Duodenal mucosa (tissue), 2 donors: Measurements from ENCODE around the gene ABCA1.
"Not testable (repeated sequence)": the region's sequence is repeated elsewhere in the genome, so short reads cannot be mapped to it uniquely, and the experiment has no call there.

Experiments
- H3K27ac ChIP-seq: one replicate; pipeline ENCODE4 v1.7.0; 2013; ENCODE audit warnings: low read depth, low read length
- H3K27me3 ChIP-seq, 2 donors: one replicate each; pipeline ENCODE4 v1.7.0; 2013; ENCODE audit warnings: low read length in 2 of 2, control low read depth in 1 of 2; ENCODE audit not compliant: insufficient read depth in 2 of 2, control insufficient read depth in 1 of 2
- H3K36me3 ChIP-seq, 2 donors: one replicate each; pipeline ENCODE4 v1.7.0; 2013; ENCODE audit warnings: low read length in 2 of 2, control low read depth in 1 of 2; ENCODE audit not compliant: insufficient read depth in 2 of 2, control insufficient read depth in 1 of 2
- H3K4me1 ChIP-seq, 2 donors: one replicate each; pipeline ENCODE4 v1.7.0; 2013; ENCODE audit warnings: low read length in 2 of 2, control low read depth in 1 of 2; ENCODE audit not compliant: insufficient read depth in 2 of 2, control insufficient read depth in 1 of 2
- H3K4me3 ChIP-seq, 2 donors: one replicate each; pipeline ENCODE4 v1.7.0; 2013; ENCODE audit warnings: low read length in 2 of 2, low read depth in 1 of 2
- H3K9ac ChIP-seq, 2 donors: one replicate each; pipeline ENCODE4 v1.7.0; 2013; ENCODE audit warnings: low read length in 2 of 2, low read depth in 1 of 2
- H3K9me3 ChIP-seq, 2 donors: one replicate each; pipeline ENCODE4 v1.7.0; 2013; ENCODE audit warnings: low read length in 2 of 2, control low read depth in 1 of 2; ENCODE audit not compliant: control insufficient read depth in 1 of 2

ABCA1 gene

GRCh38 chr9:104861397-104861796 is 66.6 kb downstream of the ABCA1 start:
- Histone ChIP-seq H3K36me3 (peaks cover 0 to 6% of the 10 kb centered on the region in 2 donors), H3K27me3 (no peaks in the 10 kb centered on the region), H3K9me3 (no peaks in the 10 kb centered on the region), H3K9ac (no peak overlapping the region), H3K27ac (no peak overlapping the region), H3K4me3 (no peak overlapping the region), H3K4me1 (peaks cover 0 to 14% of the 10 kb centered on the region in 2 donors)

GRCh38 chr9:104860263-104860662 is 67.7 kb downstream of the ABCA1 start:
- Histone ChIP-seq H3K4me3 (no peak overlapping the region), H3K9me3 (no peaks in the 10 kb centered on the region), H3K27me3 (no peaks in the 10 kb centered on the region), H3K9ac (no peak overlapping the region), H3K4me1 (peaks cover 0 to 18% of the 10 kb centered on the region in 2 donors), H3K36me3 (peaks cover 0 to 13% of the 10 kb centered on the region in 2 donors), H3K27ac (no peak overlapping the region)

- peaks cover 0 to 13% of the 10 kb centered on the region in 2 donors for H3K36me3 ChIP-seq
Measured at GRCh38 chr9:104858846-104859245, 69.1 kb downstream of the ABCA1 start.

GRCh38 chr9:104858271-104858670 is 69.7 kb downstream of the ABCA1 start:
- peaks cover 0 to 8% of the 10 kb centered on the region in 2 donors for H3K4me1 ChIP-seq
- no peak overlapping the region for H3K9ac ChIP-seq
- no peak overlapping the region for H3K4me3 ChIP-seq
- no peaks in the 10 kb centered on the region for H3K27me3 ChIP-seq
- peaks cover 0 to 13% of the 10 kb centered on the region in 2 donors for H3K36me3 ChIP-seq
- H3K27ac ChIP-seq: no peak overlapping the region
- no peaks in the 10 kb centered on the region for H3K9me3 ChIP-seq

More at GRCh38 chr9:104858846-104859245, 69.1 kb downstream of the ABCA1 start:
- Histone ChIP-seq H3K27ac (no peak overlapping the region), H3K4me1 (peaks cover 0 to 12% of the 10 kb centered on the region in 2 donors), H3K9me3 (no peaks in the 10 kb centered on the region), H3K9ac (no peak overlapping the region), H3K27me3 (no peaks in the 10 kb centered on the region), H3K4me3 (no peak overlapping the region)

DNA sequence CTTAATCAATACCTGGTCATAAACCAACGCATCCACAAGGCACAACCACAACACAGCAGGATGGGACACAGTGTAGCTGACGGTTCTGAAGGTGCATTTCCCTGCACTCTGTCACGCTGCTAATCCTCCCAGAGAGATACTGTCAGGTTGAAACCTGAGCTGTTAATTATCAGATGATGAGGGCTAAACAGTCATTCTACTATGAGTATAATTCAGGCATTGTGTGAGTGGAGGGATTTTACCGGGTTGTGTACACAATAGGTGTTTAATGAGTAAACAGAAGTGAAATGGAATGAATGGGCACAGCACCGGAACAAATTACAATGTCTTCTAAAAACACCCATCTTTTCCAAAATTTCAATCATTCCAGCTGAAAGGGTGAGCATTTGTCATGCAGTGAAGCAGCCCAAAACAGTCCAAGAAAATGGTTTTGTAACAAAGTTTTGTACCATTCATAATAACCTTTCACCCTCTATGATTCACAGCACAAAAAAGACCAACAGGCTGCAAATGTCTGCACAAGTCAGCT is 71.5 kb downstream of the ABCA1 start:
- peaks cover 0 to 13% of the 10 kb centered on the region in 2 donors for H3K36me3 ChIP-seq
- no peak overlapping the region for H3K27ac ChIP-seq
- no peak overlapping the region for H3K4me3 ChIP-seq
- peaks cover 0 to 6% of the 10 kb centered on the region in 2 donors for H3K4me1 ChIP-seq
- no peaks in the 10 kb centered on the region for H3K9me3 ChIP-seq
- H3K9ac ChIP-seq: no peak overlapping the region
- no peaks in the 10 kb centered on the region for H3K27me3 ChIP-seq

DNA sequence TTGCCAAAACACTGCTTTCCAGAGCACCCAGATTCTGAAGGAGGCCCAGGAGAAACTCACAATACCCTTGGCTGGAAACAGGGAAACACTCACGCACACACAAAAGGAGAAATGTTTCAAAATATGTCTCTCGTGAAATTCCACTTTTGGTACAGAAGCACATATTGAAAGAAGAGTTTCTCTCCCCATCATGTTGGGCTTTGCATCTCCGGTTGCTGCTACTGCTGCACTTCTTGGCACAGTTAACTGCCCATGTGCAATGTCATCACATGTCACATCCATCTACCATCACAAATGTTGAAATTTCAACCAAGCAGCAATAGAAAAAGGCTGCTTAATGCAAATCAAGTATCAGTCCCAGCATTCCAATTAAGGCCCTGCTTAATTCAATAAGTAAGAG is 72.1 kb downstream of the ABCA1 start:
- Histone ChIP-seq H3K9ac (no peak overlapping the region), H3K9me3 (no peaks in the 10 kb centered on the region), H3K4me3 (no peak overlapping the region), H3K27ac (no peak overlapping the region), H3K27me3 (no peaks in the 10 kb centered on the region), H3K4me1 (peaks cover 0 to 6% of the 10 kb centered on the region in 2 donors), H3K36me3 (peaks cover 0 to 13% of the 10 kb centered on the region in 2 donors)

- not testable (repeated sequence) for H3K4me1 ChIP-seq, H3K4me3 ChIP-seq, H3K27me3 ChIP-seq, H3K27ac ChIP-seq, H3K9me3 ChIP-seq, H3K9ac ChIP-seq
- H3K36me3 ChIP-seq: peaks cover 0 to 13% of the 10 kb centered on the region in 2 donors
Measured at GRCh38 chr9:104855258-104855657, 72.7 kb downstream of the ABCA1 start.

GRCh38 chr9:104854613-104855012 is 73.3 kb downstream of the ABCA1 start:
- no peaks in the 10 kb centered on the region for H3K27me3 ChIP-seq
- peaks cover 0 to 13% of the 10 kb centered on the region in 2 donors for H3K36me3 ChIP-seq
- H3K9me3 ChIP-seq: no peaks in the 10 kb centered on the region
- no peak overlapping the region for H3K9ac ChIP-seq
- peaks cover 0 to 6% of the 10 kb centered on the region in 2 donors for H3K4me1 ChIP-seq
- no peak overlapping the region for H3K27ac ChIP-seq
- H3K4me3 ChIP-seq: no peak overlapping the region

DNA sequence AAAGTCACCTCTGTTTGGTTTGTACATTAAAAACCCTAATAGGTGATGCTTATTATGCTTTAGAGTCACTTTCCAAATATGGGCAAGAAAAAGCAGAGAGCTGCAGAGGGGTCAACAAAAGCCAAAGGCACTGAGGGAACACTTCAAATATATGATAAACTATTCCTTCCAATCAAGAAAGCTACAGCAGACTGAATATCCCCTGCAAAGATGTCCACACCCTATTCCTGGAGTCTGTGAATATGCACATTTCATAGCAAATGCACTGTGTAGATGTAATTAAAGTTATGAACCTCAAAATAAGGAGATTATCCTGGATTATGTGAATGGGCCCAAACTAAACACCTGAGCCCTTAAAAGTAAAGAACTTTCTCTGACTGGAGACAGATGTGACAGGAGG is 74.3 kb downstream of the ABCA1 start:
- no peak overlapping the region for H3K4me3 ChIP-seq
- peaks cover 0 to 13% of the 10 kb centered on the region in 2 donors for H3K36me3 ChIP-seq
- peaks cover 0 to 6% of the 10 kb centered on the region in 2 donors for H3K4me1 ChIP-seq
- no peak overlapping the region for H3K9ac ChIP-seq
- H3K27ac ChIP-seq: no peak overlapping the region
- no peaks in the 10 kb centered on the region for H3K27me3 ChIP-seq
- H3K9me3 ChIP-seq: no peaks in the 10 kb centered on the region

DNA sequence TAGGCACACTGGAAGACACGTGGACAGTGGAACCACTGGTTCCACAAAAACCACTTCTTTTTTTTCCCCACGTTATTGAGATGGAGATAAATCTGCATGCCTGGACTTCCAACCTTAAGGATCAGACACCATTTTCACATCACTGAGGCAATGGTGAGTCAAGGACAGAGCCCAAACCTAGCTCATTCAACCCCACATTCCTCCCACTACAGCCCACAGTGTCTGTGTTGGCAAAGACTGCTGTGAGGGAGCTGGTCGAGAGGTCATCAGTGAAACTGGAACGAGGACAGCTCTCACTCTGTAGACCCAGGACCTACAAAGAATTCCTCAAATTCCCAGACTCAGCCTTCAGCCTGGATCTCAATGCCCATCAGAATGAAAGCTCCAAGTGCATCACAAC is 74.8 kb downstream of the ABCA1 start:
- peaks cover 0 to 6% of the 10 kb centered on the region in 2 donors for H3K4me1 ChIP-seq
- H3K4me3 ChIP-seq: no peak overlapping the region
- H3K27ac ChIP-seq: no peak overlapping the region
- H3K27me3 ChIP-seq: no peaks in the 10 kb centered on the region
- H3K9ac ChIP-seq: no peak overlapping the region
- H3K36me3 ChIP-seq: peaks cover 0 to 9% of the 10 kb centered on the region in 2 donors
- no peaks in the 10 kb centered on the region for H3K9me3 ChIP-seq
